K562 (cell line): ENCODE data around the gene SPTLC3. TPM values are rescaled to one million over a fixed set of nuclear protein-coding genes. Genes with fewer than 3 reads are reported as not detected.

Experiments
- ARID1B ChIP-seq: fragments of 450-650 bp; IDR thresholded peaks from 2 replicates; pipeline ENCODE4 v1.6.1; 2016; ENCODE audit warnings: antibody characterized with exemption, mild to moderate bottlenecking, inconsistent platforms
- BRD4 ChIP-seq: fragments of 200-600 bp; sonication (generic); IDR thresholded peaks from 2 replicates; pipeline ENCODE4 v1.6.1; 2017; ENCODE audit warnings: inconsistent platforms
- DNMT1 ChIP-seq: fragments of 450-650 bp; IDR thresholded peaks from 2 replicates; pipeline ENCODE4 v1.6.1; 2016; ENCODE audit warnings: antibody characterized with exemption, mild to moderate bottlenecking
- MCM2 ChIP-seq: fragments of 450-650 bp; IDR thresholded peaks from 2 replicates; pipeline ENCODE4 v1.6.1; 2017; ENCODE audit warnings: low read depth, mild to moderate bottlenecking
- MXI1 ChIP-seq: IDR thresholded peaks from 2 replicates; pipeline ENCODE4 v1.6.1; 2011; ENCODE audit warnings: low read depth, mild to moderate bottlenecking, improper control_type of control experiment, low read length
- NFXL1 ChIP-seq: fragments of 450-650 bp; formaldehyde crosslinking; IDR thresholded peaks from 2 replicates; pipeline ENCODE4 v1.4.0; 2021; ENCODE audit warnings: mild to moderate bottlenecking
- NR4A1 ChIP-seq, 2 experiments: fragments of 250-450 bp in 1 of 2; fragments of 450-650 bp in 1 of 2; sonication (Bioruptor Pico) in 1 of 2; IDR thresholded peaks; 2 replicates each; pipeline versions ENCODE4 v1.4.0 to v1.6.1; 2016 to 2020; ENCODE audit warnings: mild to moderate bottlenecking in 2 of 2, missing compliant biosample characterization in 1 of 2, missing genetic modification characterization in 1 of 2, moderate library complexity in 1 of 2
- RAD21 ChIP-seq, 2 experiments: fragments of 250-450 bp in 1 of 2; fragments of 450-650 bp in 1 of 2; sonication (Bioruptor Pico) in 1 of 2; formaldehyde crosslinking in 1 of 2; IDR thresholded peaks in 1 of 2; conservative IDR thresholded peaks in 1 of 2; 2 replicates each; pipeline versions ENCODE4 v1.4.0 to v1.8.0; 2020 to 2022; ENCODE audit warnings: mild to moderate bottlenecking in 2 of 2, moderate library complexity in 1 of 2
- STAT5A ChIP-seq: IDR thresholded peaks from 2 replicates; pipeline ENCODE4 v1.6.1; 2012; ENCODE audit warnings: low read length, inconsistent platforms, borderline replicate concordance
- TSC22D4 ChIP-seq: fragments of 450-650 bp; IDR thresholded peaks from 2 replicates; pipeline ENCODE4 v1.6.1; 2016; ENCODE audit warnings: missing genetic modification characterization, missing biosample characterization, control low read depth
- polyA plus RNA-seq, 8 experiments: library from polyadenylated mRNA; depleted of rRNA in 4 of 8; stranded (reverse) in 5 of 8; unstranded in 3 of 8; fragments of >200 nt; fragmentation: Nextera tagmentation in 2 of 8; fragmentation: Illumina TruSeq in 1 of 8; extraction: Ambion mirVana in 2 of 8; extraction: Trizol in 1 of 8; gene quantifications; 2 replicates each; pipeline versions ENCODE4 v1.2.1 to v1.2.3, GENCODE V29; 2011 to 2014; ENCODE audit warnings: inconsistent platforms in 1 of 8, missing spikeins in 1 of 8
- total RNA-seq, 7 experiments: library from RNA; depleted of rRNA in 6 of 7; stranded (reverse); fragments of >200 nt in 6 of 7; fragmentation: Illumina TruSeq in 2 of 7; extraction: Trizol in 2 of 7; gene quantifications; 2 replicates each; pipeline versions ENCODE4 v1.2.1 to v1.2.3, GENCODE V29; 2011 to 2021; ENCODE audit warnings: low replicate concordance in 1 of 7
- TF ChIP-seq, protein P1 (sequence below): fragments of 250-450 bp; sonication (Bioruptor Pico); IDR thresholded peaks from 2 replicates; pipeline ENCODE4 v1.5.0; 2022; ENCODE audit warnings: mild to moderate bottlenecking

The SPTLC3 gene
- total and polyA plus RNA-seq, 9 of the 15 experiments (the other 6 are each of a cell fraction or from before 2014, with no cell fraction given): not detected

DNA sequence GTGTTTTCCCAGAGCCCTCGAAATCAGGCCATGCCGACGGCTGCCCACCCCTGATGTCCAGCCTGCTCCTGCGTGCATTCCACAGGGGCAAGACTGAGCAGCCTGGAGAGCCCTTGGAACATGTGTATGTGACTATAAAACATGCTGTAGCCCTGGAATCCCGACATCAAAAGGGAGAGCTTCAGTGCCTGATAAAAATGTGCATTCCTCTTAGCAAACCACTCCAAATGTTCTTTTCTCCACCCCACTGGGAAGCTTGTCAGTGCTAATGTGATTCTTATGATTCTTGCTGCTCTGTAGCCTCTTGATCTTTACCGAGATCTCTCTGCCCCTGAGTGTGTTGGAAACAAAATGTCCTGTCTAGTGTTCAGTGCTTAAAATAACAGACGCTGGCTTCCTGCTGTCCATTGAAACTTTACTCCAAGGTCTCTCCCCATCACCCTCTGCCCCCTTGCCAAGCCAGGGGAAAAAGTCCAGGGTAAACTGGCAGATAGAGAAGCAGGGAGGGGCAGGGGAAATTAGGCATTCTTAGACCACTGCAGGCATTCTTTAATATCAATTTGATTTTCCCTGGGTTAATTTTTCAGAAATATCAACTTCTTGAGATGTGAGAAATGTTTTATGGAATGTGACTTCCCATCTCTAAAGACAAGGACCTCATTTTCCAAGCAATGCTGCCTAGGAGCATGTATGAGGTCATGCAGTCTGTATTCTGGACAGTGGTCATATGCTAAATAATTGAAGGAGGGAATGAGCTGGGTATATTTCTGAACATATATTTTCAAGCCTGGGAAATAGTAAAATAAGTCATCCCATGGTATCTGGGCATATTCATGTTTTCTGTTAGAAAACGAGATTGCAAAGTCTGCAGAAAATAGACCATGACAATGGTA, 138.5 kb downstream of the SPTLC3 start (continued):
- TF ChIP-seq MCM2 (no peak), STAT5A (no peak), NR4A1 (CRISPR knock-in tag; IDR thresholded peaks at IDR 0.05) (no peak), NR4A1 (tag; IDR thresholded peaks at IDR 0.05) (no peak), RAD21 (CRISPR knock-in tag; conservative IDR thresholded peaks at IDR 0.05 in 1 of 2, IDR thresholded peaks at IDR 0.05 in 1 of 2) (no peak), BRD4 (no peak), MXI1 (no peak), DNMT1 (no peak), ARID1B (no peak), TSC22D4 (no peak), NFXL1 (CRISPR knock-in tag) (no peak)
- TF ChIP-seq, protein P1, sequence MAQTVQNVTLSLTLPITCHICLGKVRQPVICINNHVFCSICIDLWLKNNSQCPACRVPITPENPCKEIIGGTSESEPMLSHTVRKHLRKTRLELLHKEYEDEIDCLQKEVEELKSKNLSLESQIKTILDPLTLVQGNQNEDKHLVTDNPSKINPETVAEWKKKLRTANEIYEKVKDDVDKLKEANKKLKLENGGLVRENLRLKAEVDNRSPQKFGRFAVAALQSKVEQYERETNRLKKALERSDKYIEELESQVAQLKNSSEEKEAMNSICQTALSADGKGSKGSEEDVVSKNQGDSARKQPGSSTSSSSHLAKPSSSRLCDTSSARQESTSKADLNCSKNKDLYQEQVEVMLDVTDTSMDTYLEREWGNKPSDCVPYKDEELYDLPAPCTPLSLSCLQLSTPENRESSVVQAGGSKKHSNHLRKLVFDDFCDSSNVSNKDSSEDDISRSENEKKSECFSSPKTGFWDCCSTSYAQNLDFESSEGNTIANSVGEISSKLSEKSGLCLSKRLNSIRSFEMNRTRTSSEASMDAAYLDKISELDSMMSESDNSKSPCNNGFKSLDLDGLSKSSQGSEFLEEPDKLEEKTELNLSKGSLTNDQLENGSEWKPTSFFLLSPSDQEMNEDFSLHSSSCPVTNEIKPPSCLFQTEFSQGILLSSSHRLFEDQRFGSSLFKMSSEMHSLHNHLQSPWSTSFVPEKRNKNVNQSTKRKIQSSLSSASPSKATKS (CRISPR knock-in tag): no peak
- TF ChIP-seq, all 486 proteins: peak for 0
